Subcutaneous preadipocyte (primary cell): Measurements from ENCODE around the gene HIPK2. TPM values are rescaled to one million over a fixed set of nuclear protein-coding genes. Genes with fewer than 3 reads are reported as not detected.

Experiments used
- total RNA-seq: library from RNA; depleted of rRNA; stranded (reverse); fragments of >200 nt; gene quantifications from 2 replicates; pipeline ENCODE4 v1.2.3, GENCODE V29; 2012

The HIPK2 gene
- 27.6 and 30.7 TPM in 2 replicates for total RNA-seq

GRCh38 chr7:139777948-139778841 lies at the start of gene HIPK2:
Gene HIPK2 (minus strand): TSS chr7:139777998. CDS start chr7:139777623, 375 bp downstream.

GRCh38 chr7:139523199-139523941 lies 254.4 kb downstream of the HIPK2 start, which contains the start of gene CLEC2L:
Gene CLEC2L (plus strand): TSS chr7:139523685. CDS start chr7:139523928, 243 bp downstream.

Other genes with a start within 250 kb of the HIPK2 start
- 3.3 and 4.0 TPM in 2 replicates for gene TBXAS1, start 51.3 kb upstream of the HIPK2 start, total RNA-seq